Ovary (tissue), 3 donors: ENCODE results near the gene PERM1.

Experiments used
- EP300 ChIP-seq: sonication (generic); formaldehyde crosslinking; IDR thresholded peaks from one replicate; pipeline ENCODE4 v1.6.1; 2017; ENCODE audit warnings: antibody characterized with exemption
- POLR2A ChIP-seq: fragments of 450-650 bp; IDR thresholded peaks from one replicate; pipeline ENCODE4 v1.6.1; 2017; ENCODE audit warnings: antibody characterized with exemption, mild to moderate bottlenecking, moderate library complexity
- TF ChIP-seq, protein P1 (sequence below), 3 donors: fragments of 450-650 bp in 2 of 3; fragments of 200-600 bp in 1 of 3; IDR thresholded peaks; one replicate each; pipeline versions ENCODE4 v1.5.1 to v1.8.0; 2016 to 2022; ENCODE audit warnings: antibody characterized with exemption in 3 of 3, mild to moderate bottlenecking in 1 of 3
- donor health status: DM: no; HTN: no; CAD: no.

DNA sequence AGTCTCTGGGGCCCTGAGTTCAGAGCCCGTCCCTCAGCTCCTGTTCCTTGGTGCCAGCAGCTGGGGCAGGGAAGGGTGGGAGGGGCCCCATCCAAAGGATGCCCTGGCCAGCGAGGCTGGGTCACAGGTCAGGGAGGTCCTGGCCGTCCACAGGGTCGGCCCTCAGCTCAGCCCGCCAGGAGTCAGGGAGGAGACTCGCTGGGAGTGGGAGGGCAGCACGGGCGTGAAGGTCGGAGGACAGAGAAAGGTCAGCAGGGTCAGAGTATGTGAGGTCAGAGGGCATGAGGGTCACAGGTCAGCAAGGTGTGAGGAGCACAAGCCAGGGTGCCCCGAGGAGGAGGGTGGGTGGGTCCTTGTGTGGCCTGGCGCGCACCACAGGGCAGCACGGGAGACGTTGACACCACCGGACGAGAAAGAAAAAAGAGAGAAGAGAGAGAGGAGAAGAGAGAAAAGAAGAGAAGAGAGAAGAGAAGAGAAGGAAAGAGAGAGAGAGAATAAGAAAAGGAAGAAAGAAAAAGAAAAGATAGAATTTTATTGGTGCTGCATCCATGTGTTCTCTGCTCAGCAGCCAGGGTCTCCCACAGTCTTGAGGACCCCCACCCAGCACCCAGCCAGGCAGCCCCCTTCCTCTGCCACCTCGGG lies 7.1 kb downstream of the PERM1 start:
- TF ChIP-seq, protein P1, sequence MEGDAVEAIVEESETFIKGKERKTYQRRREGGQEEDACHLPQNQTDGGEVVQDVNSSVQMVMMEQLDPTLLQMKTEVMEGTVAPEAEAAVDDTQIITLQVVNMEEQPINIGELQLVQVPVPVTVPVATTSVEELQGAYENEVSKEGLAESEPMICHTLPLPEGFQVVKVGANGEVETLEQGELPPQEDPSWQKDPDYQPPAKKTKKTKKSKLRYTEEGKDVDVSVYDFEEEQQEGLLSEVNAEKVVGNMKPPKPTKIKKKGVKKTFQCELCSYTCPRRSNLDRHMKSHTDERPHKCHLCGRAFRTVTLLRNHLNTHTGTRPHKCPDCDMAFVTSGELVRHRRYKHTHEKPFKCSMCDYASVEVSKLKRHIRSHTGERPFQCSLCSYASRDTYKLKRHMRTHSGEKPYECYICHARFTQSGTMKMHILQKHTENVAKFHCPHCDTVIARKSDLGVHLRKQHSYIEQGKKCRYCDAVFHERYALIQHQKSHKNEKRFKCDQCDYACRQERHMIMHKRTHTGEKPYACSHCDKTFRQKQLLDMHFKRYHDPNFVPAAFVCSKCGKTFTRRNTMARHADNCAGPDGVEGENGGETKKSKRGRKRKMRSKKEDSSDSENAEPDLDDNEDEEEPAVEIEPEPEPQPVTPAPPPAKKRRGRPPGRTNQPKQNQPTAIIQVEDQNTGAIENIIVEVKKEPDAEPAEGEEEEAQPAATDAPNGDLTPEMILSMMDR (IDR thresholded peaks at IDR 0.05), result no peak
- TF ChIP-seq POLR2A (no peak), EP300 (no peak)
